Activated B cell treated with CpG ODN at 0.5 μM for 24 hours (primary cell): ENCODE measurements around the gene EHBP1L1. TPM values are rescaled to one million over a fixed set of nuclear protein-coding genes. Genes with fewer than 3 reads are reported as not detected.

Source experiments
- ATAC-seq: fragments of 200-7000 bp; cut with Tn5 transposase; one replicate; pipeline ENCODE4 v1.10.0; 2021; ENCODE audit warnings: low read depth, mild to moderate bottlenecking, moderate library complexity
- CTCF ChIA-PET: fragments of 350-600 bp; sonication (Branson Sonifier 250); formaldehyde crosslinking; loops from one replicate; lab custom pipeline; 2021; ENCODE audit warnings: antibody characterized with exemption; lab: Charles Lee
- POLR2A ChIA-PET: fragments of 350-600 bp; sonication (Branson Sonifier 250); formaldehyde crosslinking; loops from one replicate; lab custom pipeline; 2021; ENCODE audit warnings: antibody characterized with exemption; lab: Charles Lee
- DNase-seq: peaks from one replicate; pipeline ENCODE4 v3.0.0; 2022
- H3K27ac Mint-ChIP-seq: one replicate; pipeline ENCODE4 v1.8.0; 2020; ENCODE audit warnings: mixed read lengths
- H3K27me3 Mint-ChIP-seq: one replicate; pipeline ENCODE4 v1.8.0; 2021; ENCODE audit warnings: mixed read lengths
- H3K36me3 Mint-ChIP-seq: one replicate; pipeline ENCODE4 v1.8.0; 2021; ENCODE audit warnings: low read depth, mixed read lengths
- H3K4me1 Mint-ChIP-seq: one replicate; pipeline ENCODE4 v1.8.0; 2021; ENCODE audit warnings: mixed read lengths
- H3K4me3 Mint-ChIP-seq: one replicate; pipeline ENCODE4 v1.8.0; 2020; ENCODE audit warnings: mild to moderate bottlenecking, mixed read lengths
- H3K9me3 Mint-ChIP-seq: one replicate; pipeline ENCODE4 v1.8.0; 2020; ENCODE audit warnings: mixed read lengths
- CTCF ChIP-seq: fragments of 200-600 bp; IDR thresholded peaks from one replicate; pipeline ENCODE4 v1.8.0; 2022; ENCODE audit warnings: antibody characterized with exemption, mild to moderate bottlenecking
- intact Hi-C: fragments of 100-400 bp; cut with micrococcal nuclease; formaldehyde crosslinking; loops from one replicate; pipeline ENCODE4 v1.15.1; 2024
- total RNA-seq: library from RNA; stranded (reverse); gene quantifications from 2 replicates; pipeline ENCODE4 v1.2.3, GENCODE V29; 2022

The EHBP1L1 gene
- total RNA-seq, 1 donor from 2014 or later = 163 TPM

- intact Hi-C loops = no loop called here
- H3K27me3 Mint-ChIP-seq = no peaks in the 10 kb centered on the region
- POLR2A ChIA-PET = interaction anchor here (0.6 to 3.1 kb wide), 11 partner anchors 11 to 750 kb away, joined by 3 to 11 read pairs (median 6); partner anchors contain the start of gene MALAT1
- no peak for TF ChIP-seq CTCF
- DNase-seq = no peak
- no peak overlapping the region for H3K4me3 Mint-ChIP-seq
- peaks cover 51% of the 10 kb centered on the region for H3K4me1 Mint-ChIP-seq
- ATAC-seq = no peak
- no peaks in the 10 kb centered on the region for H3K9me3 Mint-ChIP-seq
- CTCF ChIA-PET = interaction anchor here (1.2 to 1.5 kb wide), 4 partner anchors 15 to 28 kb away, joined by 3 to 6 read pairs (median 4); no protein-coding TSS in a partner anchor
- H3K36me3 Mint-ChIP-seq = peaks cover 15% of the 10 kb centered on the region
- peak overlapping the region; percentile 82 for H3K27ac Mint-ChIP-seq
Observed at GRCh38 chr11:65565624-65566453, 10.0 kb upstream of the EHBP1L1 start.

GRCh38 chr11:65569164-65569972 is 6.5 kb upstream of the EHBP1L1 start:
- POLR2A ChIA-PET = interaction anchor here (0.6 to 5.7 kb wide), 33 partner anchors 9 to 459 kb away, joined by 3 to 112 read pairs (median 5); partner anchors contain the start of genes CCDC85B, CFL1, DPF2 and MALAT1
- Mint-ChIP-seq H3K36me3 (peaks cover 23% of the 10 kb centered on the region), H3K27me3 (no peaks in the 10 kb centered on the region), H3K4me1 (peaks cover 76% of the 10 kb centered on the region), H3K27ac (peak overlapping the region; percentile 99), H3K9me3 (no peaks in the 10 kb centered on the region), H3K4me3 (peak overlapping the region; percentile 99)
- no peak for TF ChIP-seq CTCF
- CTCF ChIA-PET = interaction anchor here (1.0 to 5.1 kb wide), 5 partner anchors 18 to 290 kb away, joined by 4 to 67 read pairs (median 40); partner anchors contain the start of genes KCNK7 and MUS81
- DNase-seq (no peak), ATAC-seq (peak; percentile 13)
- intact Hi-C loops = no loop called here

- H3K9me3 Mint-ChIP-seq = no peaks in the 10 kb centered on the region
- ATAC-seq = peak; percentile 68
- H3K4me1 Mint-ChIP-seq = peaks cover 78% of the 10 kb centered on the region
- ChIA-PET POLR2A (interaction anchor here (0.6 to 5.7 kb wide), 39 partner anchors 9 to 460 kb away, joined by 3 to 112 read pairs (median 5); partner anchors contain the start of genes CCDC85B, CFL1, DPF2 and FIBP), CTCF (interaction anchor here (0.5 to 5.1 kb wide), 9 partner anchors 11 to 709 kb away, joined by 3 to 67 read pairs (median 4); partner anchors contain the start of genes KCNK7, LTBP3 and MUS81)
- TF ChIP-seq CTCF = no peak
- peaks cover 25% of the 10 kb centered on the region for H3K36me3 Mint-ChIP-seq
- H3K27ac Mint-ChIP-seq = peak within 1 kb of the TSS; percentile 99
- no peaks in the 10 kb centered on the region for H3K27me3 Mint-ChIP-seq
- DNase-seq = peak; percentile 93
- intact Hi-C loops = loop anchor here (1.0 to 5.0 kb wide), 9 partner anchors 12 to 543 kb away; partner anchors contain the start of genes CFL1, LTBP3, PCNX3 and SLC25A45
- peak within 1 kb of the TSS; percentile 99 for H3K4me3 Mint-ChIP-seq
Observed at GRCh38 chr11:65569973-65570918, 5.6 kb upstream of the EHBP1L1 start, which contains the start of gene ZNRD2. Gene ZNRD2 (plus strand): TSS chr11:65570477. CDS start chr11:65570492, 15 bp downstream.

- peak overlapping the region; percentile 99 for H3K4me3 Mint-ChIP-seq
Observed at GRCh38 chr11:65571420-65571819, 4.4 kb upstream of the EHBP1L1 start.

More at GRCh38 chr11:65571420-65571819, 4.4 kb upstream of the EHBP1L1 start:
- no peak for DNase-seq
- ChIA-PET CTCF (interaction anchor here (1.1 to 5.1 kb wide), 7 partner anchors 18 to 155 kb away, joined by 3 to 67 read pairs (median 5); partner anchors contain the start of genes KCNK7, PCNX3 and SIPA1), POLR2A (interaction anchor here (0.7 to 5.7 kb wide), 14 partner anchors 11 to 439 kb away, joined by 3 to 112 read pairs (median 13); partner anchors contain the start of genes CCDC85B, LTBP3, MAP3K11 and PCNX3)
- H3K27ac Mint-ChIP-seq = peak overlapping the region; percentile 85
- intact Hi-C loops = loop anchor here (5.0 kb wide), 3 partner anchors 286 to 544 kb away; partner anchors contain the start of genes CFL1, SNX15 and SYVN1
- peaks cover 71% of the 10 kb centered on the region for H3K4me1 Mint-ChIP-seq
- no peaks in the 10 kb centered on the region for H3K27me3 Mint-ChIP-seq
- no peak for ATAC-seq
- peaks cover 25% of the 10 kb centered on the region for H3K36me3 Mint-ChIP-seq
- no peaks in the 10 kb centered on the region for H3K9me3 Mint-ChIP-seq
- no peak for TF ChIP-seq CTCF
